H9 (cell line): Measurements from ENCODE around the gene PON1. TPM values are rescaled to one million over a fixed set of nuclear protein-coding genes. Genes with fewer than 3 reads are reported as not detected.

Experiments used
- DNase-seq: peaks from one replicate; pipeline ENCODE4 v3.0.0-alpha.2; 2017
- H2AFZ ChIP-seq: one replicate; pipeline ENCODE4 v1.6.1; 2013; ENCODE audit warnings: mild to moderate bottlenecking, low read length, control low read depth, moderate library complexity
- H2AK5ac ChIP-seq: 2 replicates; pipeline ENCODE4 v1.6.1; 2013; ENCODE audit warnings: low read length, control low read depth, mixed read lengths; ENCODE audit not compliant: insufficient read length
- H2BK120ac ChIP-seq: one replicate; pipeline ENCODE4 v1.6.1; 2013; ENCODE audit warnings: low read depth, mild to moderate bottlenecking, low read length, control low read depth, inconsistent platforms; ENCODE audit not compliant: poor library complexity, severe bottlenecking
- H2BK12ac ChIP-seq: 2 replicates; pipeline ENCODE4 v1.6.1; 2013; ENCODE audit warnings: low read length, control low read depth, mixed read lengths, low read depth; ENCODE audit not compliant: insufficient read length
- H2BK15ac ChIP-seq: 2 replicates; pipeline ENCODE4 v1.6.1; 2013; ENCODE audit warnings: low read depth, low read length, control low read depth
- H2BK20ac ChIP-seq: one replicate; pipeline ENCODE4 v1.6.1; 2013; ENCODE audit warnings: low read depth, mild to moderate bottlenecking, low read length, control low read depth, inconsistent platforms; ENCODE audit not compliant: poor library complexity, severe bottlenecking
- H2BK5ac ChIP-seq: 2 replicates; pipeline ENCODE4 v1.6.1; 2013; ENCODE audit warnings: low read length, control low read depth, mixed read lengths; ENCODE audit not compliant: insufficient read length
- H3K14ac ChIP-seq: 2 replicates; pipeline ENCODE4 v1.6.1; 2013; ENCODE audit warnings: low read length, control low read depth; ENCODE audit not compliant: insufficient read depth
- H3K18ac ChIP-seq: 2 replicates; pipeline ENCODE4 v1.6.1; 2013; ENCODE audit warnings: low read depth, mild to moderate bottlenecking, mixed read lengths, low read length, control low read depth; ENCODE audit not compliant: insufficient read length
- H3K23ac ChIP-seq: 2 replicates; pipeline ENCODE4 v1.6.1; 2013; ENCODE audit warnings: low read length, control low read depth, mixed read lengths, low read depth; ENCODE audit not compliant: insufficient read length
- H3K23me2 ChIP-seq: 2 replicates; pipeline ENCODE4 v1.6.1; 2013; ENCODE audit warnings: low read depth, mild to moderate bottlenecking, mixed read lengths, low read length, control low read depth; ENCODE audit not compliant: insufficient read length, poor library complexity, severe bottlenecking
- H3K27ac ChIP-seq: 2 replicates; pipeline ENCODE4 v1.5.1; 2013; ENCODE audit warnings: low read length, control low read depth, mixed read lengths, low read depth; ENCODE audit not compliant: insufficient read length
- H3K27me3 ChIP-seq: 2 replicates; pipeline ENCODE4 v1.6.1; 2013; ENCODE audit warnings: low read length, control low read depth, inconsistent platforms; ENCODE audit not compliant: insufficient read depth
- H3K4ac ChIP-seq: 2 replicates; pipeline ENCODE4 v1.6.1; 2013; ENCODE audit warnings: low read depth, mild to moderate bottlenecking, control low read depth, inconsistent platforms, low read length, moderate library complexity
- H3K4me1 ChIP-seq: 2 replicates; pipeline ENCODE4 v1.6.1; 2013; ENCODE audit warnings: low read length, control low read depth, inconsistent platforms; ENCODE audit not compliant: insufficient read depth
- H3K4me2 ChIP-seq: 2 replicates; pipeline ENCODE4 v1.6.1; 2013; ENCODE audit warnings: low read length, control low read depth, mixed read lengths; ENCODE audit not compliant: insufficient read length, insufficient read depth
- H3K56ac ChIP-seq: 2 replicates; pipeline ENCODE4 v1.6.1; 2013; ENCODE audit warnings: low read depth, mild to moderate bottlenecking, mixed read lengths, low read length, control low read depth; ENCODE audit not compliant: insufficient read length
- H3K79me1 ChIP-seq: 2 replicates; pipeline ENCODE4 v1.6.1; 2013; ENCODE audit warnings: low read depth, mild to moderate bottlenecking, moderate library complexity, low read length, control low read depth, inconsistent platforms; ENCODE audit not compliant: insufficient read depth, poor library complexity, severe bottlenecking
- H3K79me2 ChIP-seq: 2 replicates; pipeline ENCODE4 v1.6.1; 2013; ENCODE audit warnings: low read length, control low read depth, inconsistent platforms; ENCODE audit not compliant: insufficient read depth
- H3K9ac ChIP-seq: 2 replicates; pipeline ENCODE4 v1.6.1; 2013; ENCODE audit warnings: low read length, control low read depth, mixed read lengths; ENCODE audit not compliant: insufficient read length; ENCODE audit errors: extremely low read depth
- H3K9me3 ChIP-seq: one replicate; pipeline ENCODE4 v1.6.1; 2013; ENCODE audit warnings: low read depth, low read length, inconsistent platforms; ENCODE audit not compliant: control insufficient read depth
- H3T11ph ChIP-seq: one replicate; pipeline ENCODE4 v1.6.1; 2013; ENCODE audit warnings: mild to moderate bottlenecking, low read length, control low read depth, inconsistent platforms
- H4K20me1 ChIP-seq: one replicate; pipeline ENCODE4 v1.6.1; 2013; ENCODE audit not compliant: control insufficient read depth, insufficient read length, insufficient read depth
- H4K5ac ChIP-seq: 2 replicates; pipeline ENCODE4 v1.6.1; 2013; ENCODE audit warnings: low read depth, mild to moderate bottlenecking, mixed read lengths, low read length, control low read depth; ENCODE audit not compliant: insufficient read length
- H4K8ac ChIP-seq: replicated peaks from 2 replicates; pipeline ENCODE4 v1.6.1; 2013; ENCODE audit warnings: low read length, control low read depth, mixed read lengths, low read depth; ENCODE audit not compliant: insufficient read length
- H4K91ac ChIP-seq: 2 replicates; pipeline ENCODE4 v1.6.1; 2013; ENCODE audit warnings: low read depth, mild to moderate bottlenecking, moderate library complexity, mixed read lengths, low read length, control low read depth; ENCODE audit not compliant: insufficient read length
- H3K27ac Mint-ChIP-seq, 3 experiments: 2 replicates in 2 of 3; 3 replicates in 1 of 3; pipeline ENCODE4 v1.8.0; 2020 to 2021; ENCODE audit warnings: mixed read lengths in 3 of 3, mild to moderate bottlenecking in 1 of 3, moderate library complexity in 1 of 3
- H3K27me3 Mint-ChIP-seq: 2 replicates; pipeline ENCODE4 v1.8.0; 2021; ENCODE audit warnings: low read depth, mild to moderate bottlenecking, moderate library complexity, mixed read lengths
- H3K36me3 Mint-ChIP-seq, 3 experiments: 2 replicates in 2 of 3; 3 replicates in 1 of 3; pipeline ENCODE4 v1.8.0; 2020 to 2021; ENCODE audit warnings: low read depth in 3 of 3, mixed read lengths in 3 of 3; ENCODE audit not compliant: insufficient read depth in 1 of 3
- H3K4me1 Mint-ChIP-seq, 2 experiments: 2 replicates each; pipeline ENCODE4 v1.8.0; 2020; ENCODE audit warnings: mixed read lengths in 2 of 2
- H3K4me3 Mint-ChIP-seq, 2 experiments: 2 replicates in 1 of 2; 3 replicates in 1 of 2; pipeline ENCODE4 v1.8.0; 2020 to 2021; ENCODE audit warnings: mild to moderate bottlenecking in 2 of 2, mixed read lengths in 2 of 2, moderate library complexity in 1 of 2
- H3K9me3 Mint-ChIP-seq, 2 experiments: 2 replicates in 1 of 2; 3 replicates in 1 of 2; pipeline ENCODE4 v1.8.0; 2020; ENCODE audit warnings: mild to moderate bottlenecking in 2 of 2, mixed read lengths in 2 of 2, moderate library complexity in 1 of 2
- total RNA-seq: library from RNA; stranded (reverse); gene quantifications from 2 replicates; pipeline ENCODE4 v1.2.1, GENCODE V29; 2021
- TF ChIP-seq, protein P1 (sequence below): fragments of 200-600 bp; sonication (generic); conservative IDR thresholded peaks from 3 replicates; pipeline ENCODE4 v1.8.0; 2021; ENCODE audit warnings: antibody characterized with exemption, mild to moderate bottlenecking

PON1 gene
- total RNA-seq, 1 experiment from 2014 or later = 0.90 TPM

DNA sequence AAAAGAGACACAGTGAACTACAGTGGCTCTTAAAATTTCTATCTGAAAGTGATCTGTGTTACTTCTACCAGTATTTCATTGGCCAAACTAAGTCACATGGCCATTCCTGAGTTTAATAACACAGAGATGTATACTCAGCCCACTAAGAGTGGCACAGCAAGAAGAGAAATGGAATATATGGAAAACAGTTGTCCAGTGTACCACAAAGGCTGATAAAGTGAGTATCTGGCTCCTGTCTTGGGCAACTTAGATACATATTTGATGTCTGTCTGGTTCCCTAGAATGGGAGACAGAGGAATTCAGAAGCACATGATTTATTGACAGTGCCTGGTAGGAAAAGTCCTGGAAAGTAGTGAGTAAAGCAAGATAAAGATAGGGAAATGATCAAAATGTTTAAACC lies 10.1 kb upstream of the PON1 start:
- no peak overlapping the region for H2AFZ ChIP-seq
- Mint-ChIP-seq H3K27ac (no peak overlapping the region), H3K4me1 (peaks cover 0 to 7% of the 10 kb centered on the region in 2 experiments; a peak in 2 of 4 replicates), H3K27me3 (no peaks in the 10 kb centered on the region), H3K4me3 (no peak overlapping the region), H3K9me3 (peaks cover 0 to 3% of the 10 kb centered on the region in 2 experiments; a peak in 1 of 5 replicates), H3K36me3 (no peaks in the 10 kb centered on the region)
- H3K4me2 ChIP-seq = no peak overlapping the region
- H3K27ac ChIP-seq = no peak overlapping the region
- H3K14ac ChIP-seq = no peak overlapping the region
- no peak overlapping the region for H3K56ac ChIP-seq
- no peaks in the 10 kb centered on the region for H3K23me2 ChIP-seq
- TF ChIP-seq, protein P1, sequence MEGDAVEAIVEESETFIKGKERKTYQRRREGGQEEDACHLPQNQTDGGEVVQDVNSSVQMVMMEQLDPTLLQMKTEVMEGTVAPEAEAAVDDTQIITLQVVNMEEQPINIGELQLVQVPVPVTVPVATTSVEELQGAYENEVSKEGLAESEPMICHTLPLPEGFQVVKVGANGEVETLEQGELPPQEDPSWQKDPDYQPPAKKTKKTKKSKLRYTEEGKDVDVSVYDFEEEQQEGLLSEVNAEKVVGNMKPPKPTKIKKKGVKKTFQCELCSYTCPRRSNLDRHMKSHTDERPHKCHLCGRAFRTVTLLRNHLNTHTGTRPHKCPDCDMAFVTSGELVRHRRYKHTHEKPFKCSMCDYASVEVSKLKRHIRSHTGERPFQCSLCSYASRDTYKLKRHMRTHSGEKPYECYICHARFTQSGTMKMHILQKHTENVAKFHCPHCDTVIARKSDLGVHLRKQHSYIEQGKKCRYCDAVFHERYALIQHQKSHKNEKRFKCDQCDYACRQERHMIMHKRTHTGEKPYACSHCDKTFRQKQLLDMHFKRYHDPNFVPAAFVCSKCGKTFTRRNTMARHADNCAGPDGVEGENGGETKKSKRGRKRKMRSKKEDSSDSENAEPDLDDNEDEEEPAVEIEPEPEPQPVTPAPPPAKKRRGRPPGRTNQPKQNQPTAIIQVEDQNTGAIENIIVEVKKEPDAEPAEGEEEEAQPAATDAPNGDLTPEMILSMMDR = no peak
- no peak overlapping the region for H4K5ac ChIP-seq
- no peak overlapping the region for H2BK120ac ChIP-seq
- H4K8ac ChIP-seq = no peak overlapping the region
- no peak overlapping the region for H2BK12ac ChIP-seq
- H3K23ac ChIP-seq = no peak overlapping the region
- H4K20me1 ChIP-seq = no peaks in the 10 kb centered on the region
- no peak overlapping the region for H2BK20ac ChIP-seq
- H2BK5ac ChIP-seq = no peak overlapping the region
- H3K79me2 ChIP-seq = no peaks in the 10 kb centered on the region
- no peak overlapping the region for H3K9ac ChIP-seq
- H2BK15ac ChIP-seq = no peak overlapping the region
- H3K4me1 ChIP-seq = no peaks in the 10 kb centered on the region
- no peak for DNase-seq
- H4K91ac ChIP-seq = no peak overlapping the region
- no peaks in the 10 kb centered on the region for H3K79me1 ChIP-seq
- H3T11ph ChIP-seq = no peak overlapping the region
- no peaks in the 10 kb centered on the region for H3K27me3 ChIP-seq
- H3K18ac ChIP-seq = no peak overlapping the region
- no peak overlapping the region for H2AK5ac ChIP-seq
- H3K4ac ChIP-seq = no peak overlapping the region
- no peaks in the 10 kb centered on the region for H3K9me3 ChIP-seq
